GM10248 (cell line): ENCODE data around the gene GDPD3.
"Not testable (repeated sequence)": the region's sequence is repeated elsewhere in the genome, so short reads cannot be mapped to it uniquely, and the experiment has no call there.

Source experiments
- CTCF ChIA-PET: fragments of 300-600 bp; sonication (Branson Sonifier 250); formaldehyde crosslinking; extraction: SDS; loops from one replicate; lab custom pipeline; 2021; ENCODE audit warnings: antibody characterized with exemption; lab: Yijun Ruan, JAX
- POLR2A ChIA-PET: fragments of 350-650 bp; sonication (Branson Sonifier 250); formaldehyde crosslinking; extraction: SDS; loops from one replicate; lab custom pipeline; 2020; ENCODE audit warnings: antibody characterized with exemption; lab: Yijun Ruan, JAX
- DNase-seq: peaks from one replicate; pipeline ENCODE4 v3.0.0; 2012; ENCODE audit errors: extremely low spot score
- CTCF ChIP-seq: IDR thresholded peaks from 2 replicates; pipeline ENCODE4 v1.5.1; 2012; ENCODE audit warnings: mild to moderate bottlenecking, low read depth; ENCODE audit errors: extremely low read depth, missing control alignments, control extremely low read depth

The GDPD3 gene

DNA sequence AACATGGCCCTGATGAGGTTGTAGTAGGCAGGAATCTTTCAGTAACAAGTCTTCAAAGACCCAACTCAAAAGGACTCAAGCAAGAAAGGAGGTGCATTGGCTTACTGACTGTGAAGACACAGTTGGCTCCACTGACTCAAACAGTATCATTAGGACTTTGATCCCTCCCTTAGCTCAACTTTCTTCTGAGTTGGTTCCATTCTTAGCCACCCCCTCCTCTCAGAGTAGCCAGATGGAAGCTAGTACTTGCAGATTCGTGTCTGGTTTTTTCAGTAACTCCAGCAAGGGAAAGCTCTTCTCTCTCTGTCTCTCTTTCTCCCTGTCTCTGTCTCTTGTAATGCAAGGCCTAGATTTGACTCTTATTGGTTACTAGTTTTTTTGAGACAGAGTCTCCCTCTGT is 14.7 kb upstream of the GDPD3 start:
- ChIA-PET CTCF (interaction anchor here (0.8 to 1.5 kb wide), 3 partner anchors 12 to 36 kb away, joined by 3 read pairs; no protein-coding TSS in a partner anchor), POLR2A (no interaction called here)
- TF ChIP-seq CTCF, result no peak
- DNase-seq, result no peak

GRCh38 chr16:30125690-30126089 is 12.4 kb upstream of the GDPD3 start:
- CTCF ChIA-PET, result interaction anchor here (1.6 to 2.7 kb wide), 3 partner anchors 9 to 33 kb away, joined by 4 to 12 read pairs (median 10); partner anchors contain the start of gene TBX6
- DNase-seq, POLR2A ChIA-PET: not testable (repeated sequence)

GRCh38 chr16:30124985-30125379 is 11.6 kb upstream of the GDPD3 start:
- CTCF ChIA-PET, result interaction anchor here (1.2 to 2.7 kb wide), 4 partner anchors 12 to 33 kb away, joined by 3 to 12 read pairs (median 6); partner anchors contain the start of gene TBX6

GRCh38 chr16:30122604-30123160 is 9.3 kb upstream of the GDPD3 start:
- POLR2A ChIA-PET, result no interaction called here
- DNase-seq, result no peak
- TF ChIP-seq CTCF, result no peak
- CTCF ChIA-PET, result interaction anchor here (2.4 to 3.8 kb wide), 2 partner anchors 11 to 30 kb away, joined by 9 to 18 read pairs; partner anchors contain the start of gene TBX6

More at GRCh38 chr16:30124985-30125379, 11.6 kb upstream of the GDPD3 start:
- no peak for DNase-seq
- no peak for TF ChIP-seq CTCF
- POLR2A ChIA-PET, result no interaction called here

DNA sequence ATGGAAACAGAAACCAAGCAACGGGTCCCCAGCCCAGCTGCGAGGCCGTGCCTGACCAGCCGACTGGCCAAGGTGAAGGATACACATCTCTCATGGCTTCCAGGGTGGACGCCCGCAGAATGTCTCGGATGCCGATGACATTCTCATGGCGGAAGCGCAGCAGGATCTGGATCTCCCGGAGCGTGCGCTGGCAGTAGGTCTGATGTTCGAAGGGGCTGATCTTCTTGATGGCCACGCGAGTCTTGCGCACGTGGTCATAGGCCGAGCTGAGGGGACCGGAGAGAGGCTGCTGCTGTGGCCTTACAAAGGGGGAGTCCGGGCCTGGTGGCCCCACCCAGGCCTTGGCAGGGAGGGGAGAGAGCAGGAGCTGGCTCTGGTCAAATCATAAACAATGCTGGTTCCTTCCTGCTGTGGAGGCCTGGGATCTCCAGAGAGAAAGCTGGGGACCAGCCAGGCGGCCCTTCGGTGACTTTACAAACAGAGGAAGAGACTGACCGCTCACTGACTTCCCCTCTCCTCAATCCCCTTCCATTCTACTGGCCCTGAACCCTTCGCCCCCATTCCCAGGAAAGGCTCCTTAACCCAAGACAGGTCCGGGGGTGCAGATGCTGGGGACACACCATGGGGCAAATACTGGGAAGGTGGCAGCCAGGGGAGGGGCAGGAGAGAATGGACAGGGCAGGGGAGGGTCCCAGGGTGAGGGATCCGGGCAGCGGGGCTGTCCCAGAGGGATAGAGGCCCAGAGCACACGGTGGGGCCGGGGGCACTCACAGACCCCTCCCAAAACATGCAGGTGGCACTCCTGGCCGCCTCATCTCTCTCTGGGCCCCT is 8.6 kb upstream of the GDPD3 start:
- TF ChIP-seq CTCF, result no peak
- POLR2A ChIA-PET, result no interaction called here
- CTCF ChIA-PET, result interaction anchor here (2.4 to 3.8 kb wide), 2 partner anchors 10 to 30 kb away, joined by 9 to 18 read pairs; partner anchors contain the start of gene TBX6
- no peak for DNase-seq

GRCh38 chr16:30120340-30121105 is 7.2 kb upstream of the GDPD3 start:
- POLR2A ChIA-PET, result no interaction called here
- no peak for DNase-seq
- TF ChIP-seq CTCF, result no peak
- CTCF ChIA-PET, result interaction anchor here (0.8 to 3.8 kb wide), 5 partner anchors 8 to 297 kb away, joined by 3 to 18 read pairs (median 3); partner anchors contain the start of genes CORO1A and TBX6
